ENCODE measurements around the gene BEGAIN. TPM values are rescaled to one million over a fixed set of nuclear protein-coding genes. Genes with fewer than 3 reads are reported as not detected.

BEGAIN gene
- total RNA-seq, 1 donor from 2014 or later, result 5.1 TPM

DNA sequence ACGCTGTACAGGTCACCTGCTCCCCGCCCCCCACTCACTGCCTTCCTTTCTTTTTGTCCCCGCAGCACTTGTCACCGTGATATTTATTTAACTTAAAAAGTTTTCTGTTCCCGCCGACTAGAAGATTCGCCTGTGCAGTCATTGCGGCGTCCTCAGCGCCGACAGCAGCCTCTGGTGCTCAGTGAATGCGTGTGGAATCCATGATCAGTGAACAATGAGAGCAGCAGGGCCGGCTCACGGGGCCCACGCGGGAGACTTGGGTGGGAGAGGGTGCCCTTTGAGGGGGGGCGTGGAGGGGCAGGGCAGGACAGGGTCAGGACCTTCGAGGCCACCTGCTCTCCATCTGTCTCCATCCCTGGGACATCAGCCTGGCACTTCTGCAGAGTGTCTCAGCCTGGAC lies 24.5 kb downstream of the BEGAIN start:
- H3K4me3 Mint-ChIP-seq (ENCODE audit: unreplicated experiment), result no peak overlapping the region
- H3K27me3 Mint-ChIP-seq (ENCODE audit: low read depth), result peaks cover 15% of the 10 kb centered on the region
- no peaks in the 10 kb centered on the region for H3K9me3 Mint-ChIP-seq (ENCODE audit: low read depth)
- DNase-seq (ENCODE audit: low spot score), result no peak
- H3K4me1 Mint-ChIP-seq (ENCODE audit: low read depth), result peaks cover 3% of the 10 kb centered on the region
- TF ChIP-seq, protein P1, sequence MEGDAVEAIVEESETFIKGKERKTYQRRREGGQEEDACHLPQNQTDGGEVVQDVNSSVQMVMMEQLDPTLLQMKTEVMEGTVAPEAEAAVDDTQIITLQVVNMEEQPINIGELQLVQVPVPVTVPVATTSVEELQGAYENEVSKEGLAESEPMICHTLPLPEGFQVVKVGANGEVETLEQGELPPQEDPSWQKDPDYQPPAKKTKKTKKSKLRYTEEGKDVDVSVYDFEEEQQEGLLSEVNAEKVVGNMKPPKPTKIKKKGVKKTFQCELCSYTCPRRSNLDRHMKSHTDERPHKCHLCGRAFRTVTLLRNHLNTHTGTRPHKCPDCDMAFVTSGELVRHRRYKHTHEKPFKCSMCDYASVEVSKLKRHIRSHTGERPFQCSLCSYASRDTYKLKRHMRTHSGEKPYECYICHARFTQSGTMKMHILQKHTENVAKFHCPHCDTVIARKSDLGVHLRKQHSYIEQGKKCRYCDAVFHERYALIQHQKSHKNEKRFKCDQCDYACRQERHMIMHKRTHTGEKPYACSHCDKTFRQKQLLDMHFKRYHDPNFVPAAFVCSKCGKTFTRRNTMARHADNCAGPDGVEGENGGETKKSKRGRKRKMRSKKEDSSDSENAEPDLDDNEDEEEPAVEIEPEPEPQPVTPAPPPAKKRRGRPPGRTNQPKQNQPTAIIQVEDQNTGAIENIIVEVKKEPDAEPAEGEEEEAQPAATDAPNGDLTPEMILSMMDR (IDR thresholded peaks at IDR 0.05), result no peak
- no peaks in the 10 kb centered on the region for H3K36me3 Mint-ChIP-seq (ENCODE audit: low read depth)
- no peak overlapping the region for H3K27ac Mint-ChIP-seq (ENCODE audit: unreplicated experiment)

DNA sequence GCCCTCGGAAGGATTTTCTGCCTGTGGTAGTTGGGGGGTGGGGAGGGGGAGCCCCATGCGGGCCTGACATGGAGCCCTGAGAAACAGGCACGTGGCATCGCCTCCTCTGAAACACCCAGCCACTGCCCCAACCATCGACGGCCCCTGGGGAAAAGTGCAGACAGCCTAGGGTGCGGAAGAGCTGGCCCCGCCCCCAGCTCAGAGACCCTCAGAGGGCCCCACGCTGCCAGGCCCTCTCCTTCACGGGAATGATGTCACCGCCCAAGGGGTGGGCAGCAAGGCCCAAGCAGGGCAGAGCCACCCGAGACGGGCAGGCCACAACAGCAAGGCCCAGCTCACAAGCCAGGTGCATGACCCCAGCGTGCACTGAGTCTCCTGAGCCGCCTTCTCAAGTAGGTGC lies 26.2 kb downstream of the BEGAIN start:
- no peaks in the 10 kb centered on the region for H3K36me3 Mint-ChIP-seq (ENCODE audit: low read depth)
- H3K27me3 Mint-ChIP-seq (ENCODE audit: low read depth), result peaks cover 15% of the 10 kb centered on the region
- no peak overlapping the region for H3K4me3 Mint-ChIP-seq (ENCODE audit: unreplicated experiment)
- no peaks in the 10 kb centered on the region for H3K4me1 Mint-ChIP-seq (ENCODE audit: low read depth)
- DNase-seq (ENCODE audit: low spot score), result no peak
- no peak overlapping the region for H3K27ac Mint-ChIP-seq (ENCODE audit: unreplicated experiment)
- no peaks in the 10 kb centered on the region for H3K9me3 Mint-ChIP-seq (ENCODE audit: low read depth)
- TF ChIP-seq, protein P1 (IDR thresholded peaks at IDR 0.05), result no peak

DNA sequence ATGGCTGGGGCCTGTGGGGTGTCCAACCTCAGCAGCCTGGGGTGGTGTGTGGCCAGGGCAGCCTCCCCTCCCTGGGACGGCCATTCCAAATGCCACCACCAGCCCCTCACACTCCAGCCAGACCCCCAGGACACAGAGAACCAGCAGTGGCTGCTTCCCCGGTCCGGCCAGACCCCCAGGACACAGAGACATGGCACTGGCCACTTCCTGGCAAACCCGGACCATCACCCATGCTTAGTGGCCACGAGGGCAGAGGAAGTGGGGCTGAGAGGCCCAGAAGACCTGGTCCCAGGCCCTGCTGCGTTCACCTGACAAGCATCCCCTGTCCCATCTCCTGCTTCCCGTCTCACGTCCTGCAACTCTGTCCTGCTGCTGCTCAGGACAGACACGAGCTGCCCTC lies 26.7 kb downstream of the BEGAIN start:
- Mint-ChIP-seq H3K4me3 (ENCODE audit: unreplicated experiment) (no peak overlapping the region), H3K9me3 (ENCODE audit: low read depth) (no peaks in the 10 kb centered on the region), H3K36me3 (ENCODE audit: low read depth) (no peaks in the 10 kb centered on the region), H3K27ac (ENCODE audit: unreplicated experiment) (no peak overlapping the region), H3K27me3 (ENCODE audit: low read depth) (peaks cover 15% of the 10 kb centered on the region), H3K4me1 (ENCODE audit: low read depth) (no peaks in the 10 kb centered on the region)
- TF ChIP-seq, protein P1 (IDR thresholded peaks at IDR 0.05), result no peak
- no peak for DNase-seq (ENCODE audit: low spot score)

DNA sequence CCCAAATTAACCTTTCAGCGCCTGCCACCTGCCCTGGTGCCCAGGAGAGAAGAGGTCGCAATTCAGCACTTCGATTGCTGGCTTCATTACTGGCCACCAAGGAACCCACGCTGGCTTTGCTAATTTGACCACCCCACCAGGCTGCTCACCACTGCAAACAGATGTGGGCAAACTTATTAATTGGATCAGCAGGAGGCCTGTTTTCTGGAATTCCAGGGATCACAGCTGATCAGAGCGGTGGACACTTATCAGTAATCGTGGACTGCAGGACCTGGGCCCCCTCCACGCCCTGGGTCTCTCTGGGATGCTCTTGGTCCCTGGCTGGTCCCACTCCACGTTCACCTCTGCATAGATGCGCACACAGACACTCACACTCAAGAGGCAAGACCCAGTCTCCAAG lies 27.8 kb downstream of the BEGAIN start:
- H3K27me3 Mint-ChIP-seq (ENCODE audit: low read depth), result peaks cover 12% of the 10 kb centered on the region
- no peak for DNase-seq (ENCODE audit: low spot score)
- H3K9me3 Mint-ChIP-seq (ENCODE audit: low read depth), result no peaks in the 10 kb centered on the region
- TF ChIP-seq, protein P1 (IDR thresholded peaks at IDR 0.05), result no peak
- no peak overlapping the region for H3K27ac Mint-ChIP-seq (ENCODE audit: unreplicated experiment)
- H3K4me3 Mint-ChIP-seq (ENCODE audit: unreplicated experiment), result no peak overlapping the region
- no peaks in the 10 kb centered on the region for H3K4me1 Mint-ChIP-seq (ENCODE audit: low read depth)
- no peaks in the 10 kb centered on the region for H3K36me3 Mint-ChIP-seq (ENCODE audit: low read depth)

DNA sequence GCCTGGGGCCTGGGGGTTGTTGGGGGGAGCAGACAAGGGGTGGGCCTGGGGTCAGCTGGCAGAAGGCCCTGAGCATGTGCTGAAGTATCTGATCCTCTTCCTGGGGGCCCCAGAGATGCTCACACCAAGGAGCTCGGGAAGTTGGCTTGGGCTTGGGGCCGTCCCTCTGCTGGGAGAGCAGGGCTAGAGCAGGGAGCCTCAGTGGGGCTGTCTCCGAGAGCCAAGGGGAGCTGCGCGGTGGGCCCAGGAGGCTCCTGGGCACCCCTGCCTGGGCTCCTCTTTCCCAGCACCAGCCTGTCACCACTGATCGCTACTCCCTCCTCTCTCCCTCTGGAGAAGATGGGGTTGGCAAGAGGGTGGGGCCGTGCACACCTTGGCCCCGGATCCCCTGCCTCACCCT lies 28.3 kb downstream of the BEGAIN start:
- Mint-ChIP-seq H3K4me1 (ENCODE audit: low read depth) (no peaks in the 10 kb centered on the region), H3K4me3 (ENCODE audit: unreplicated experiment) (no peak overlapping the region), H3K9me3 (ENCODE audit: low read depth) (no peaks in the 10 kb centered on the region), H3K27ac (ENCODE audit: unreplicated experiment) (no peak overlapping the region), H3K36me3 (ENCODE audit: low read depth) (no peaks in the 10 kb centered on the region), H3K27me3 (ENCODE audit: low read depth) (peaks cover 11% of the 10 kb centered on the region)
- TF ChIP-seq, protein P1 (IDR thresholded peaks at IDR 0.05), result no peak
- no peak for DNase-seq (ENCODE audit: low spot score)

Measured in chondrocyte (in vitro differentiated cells).